MM.1S (cell line): ENCODE measurements around the gene SYNDIG1.

Experiments
- DNase-seq: peaks from one replicate; pipeline ENCODE4 v3.0.0-alpha.2; 2015
- H2AFZ ChIP-seq: fragments of 300-600 bp; sonication (generic); 2 replicates; pipeline ENCODE4 v1.6.0; 2016; ENCODE audit warnings: antibody characterized with exemption, low read length
- H3F3A ChIP-seq: fragments of 300-600 bp; sonication (generic); 2 replicates; pipeline ENCODE4 v1.6.1; 2016; ENCODE audit warnings: mild to moderate bottlenecking, antibody characterized with exemption, low read length, moderate library complexity, mixed read lengths; ENCODE audit not compliant: insufficient read depth
- H3K27ac ChIP-seq: fragments of 300-600 bp; sonication (generic); 2 replicates; pipeline ENCODE4 v1.5.1; 2016; ENCODE audit warnings: mild to moderate bottlenecking, low read length
- H3K27me3 ChIP-seq: fragments of 300-600 bp; sonication (generic); replicated peaks from 2 replicates; pipeline ENCODE4 v1.6.0; 2016; ENCODE audit warnings: low read length; ENCODE audit not compliant: insufficient read depth
- H3K36me3 ChIP-seq: fragments of 300-600 bp; sonication (generic); replicated peaks from 2 replicates; pipeline ENCODE4 v1.6.1; 2016; ENCODE audit warnings: mild to moderate bottlenecking, low read length, mixed read lengths; ENCODE audit not compliant: insufficient read depth
- H3K4me1 ChIP-seq: fragments of 300-600 bp; sonication (generic); 2 replicates; pipeline ENCODE4 v1.6.1; 2016; ENCODE audit warnings: low read length, mixed read lengths
- H3K4me2 ChIP-seq: fragments of 300-600 bp; sonication (generic); 2 replicates; pipeline ENCODE4 v1.6.0; 2016; ENCODE audit warnings: low read depth, low read length
- H3K4me3 ChIP-seq: fragments of 300-600 bp; sonication (generic); 2 replicates; pipeline ENCODE4 v1.5.1; 2016; ENCODE audit warnings: low read length, mixed read lengths
- H3K79me2 ChIP-seq: fragments of 300-600 bp; sonication (generic); 2 replicates; pipeline ENCODE4 v1.6.1; 2016; ENCODE audit warnings: mixed run types, low read length, mixed read lengths
- H3K9ac ChIP-seq: fragments of 300-600 bp; sonication (generic); 2 replicates; pipeline ENCODE4 v1.6.1; 2016; ENCODE audit warnings: low read length, mixed read lengths
- H3K9me2 ChIP-seq: fragments of 300-600 bp; sonication (generic); replicated peaks from 2 replicates; pipeline ENCODE4 v1.6.1; 2016; ENCODE audit warnings: mild to moderate bottlenecking, low read length, mixed read lengths; ENCODE audit not compliant: insufficient read depth
- H3K9me3 ChIP-seq: fragments of 300-600 bp; sonication (generic); replicated peaks from 2 replicates; pipeline ENCODE4 v1.6.1; 2016; ENCODE audit warnings: mild to moderate bottlenecking, low read length, mixed read lengths; ENCODE audit not compliant: insufficient read depth
- H4K20me1 ChIP-seq: fragments of 300-600 bp; sonication (generic); 2 replicates; pipeline ENCODE4 v1.6.1; 2016; ENCODE audit warnings: mild to moderate bottlenecking, low read length, moderate library complexity, mixed read lengths; ENCODE audit not compliant: insufficient read depth
- EZH2 ChIP-seq: fragments of 300-600 bp; sonication (generic); optimal IDR thresholded peaks from 2 replicates; pipeline ENCODE3; 2017; ENCODE audit warnings: low read depth, mild to moderate bottlenecking, antibody characterized with exemption, low read length, mixed read lengths
- EZH2phosphoT487 ChIP-seq: fragments of 300-600 bp; sonication (generic); IDR thresholded peaks from 2 replicates; pipeline ENCODE4 v1.6.1; 2018; ENCODE audit warnings: antibody characterized with exemption, low read length
- TF ChIP-seq, protein P1 (sequence below): fragments of 300-600 bp; sonication (generic); IDR thresholded peaks from 2 replicates; pipeline ENCODE4 v1.5.1; 2016; ENCODE audit warnings: antibody characterized with exemption, low read length, mixed read lengths

Gene SYNDIG1

DNA sequence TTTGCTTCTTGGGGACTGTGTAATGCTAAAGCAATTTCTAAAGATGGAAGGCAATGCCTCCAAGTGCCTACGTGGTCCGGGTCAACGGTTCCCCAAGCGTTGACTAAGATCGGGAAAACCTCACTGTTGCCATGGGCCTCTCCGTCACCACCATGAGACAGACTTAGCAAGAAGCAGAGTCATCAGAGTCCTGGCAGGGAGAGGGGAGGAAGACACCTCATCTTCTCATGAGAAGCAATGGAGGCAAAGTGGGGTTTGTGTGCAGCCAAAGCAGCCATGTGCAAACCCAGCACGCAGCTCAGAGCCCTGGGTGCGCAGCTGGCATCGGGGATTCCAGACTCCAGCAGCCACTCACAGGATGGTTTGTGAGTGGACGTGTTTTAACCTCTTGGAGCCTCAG lies 111.4 kb downstream of the SYNDIG1 start:
- no peak overlapping the region for H3K9ac ChIP-seq
- H3K9me2 ChIP-seq: no peaks in the 10 kb centered on the region
- H2AFZ ChIP-seq: no peak overlapping the region
- H3K27ac ChIP-seq: no peak overlapping the region
- no peak overlapping the region for H3K4me2 ChIP-seq
- H3K79me2 ChIP-seq: no peaks in the 10 kb centered on the region
- no peaks in the 10 kb centered on the region for H3K36me3 ChIP-seq
- DNase-seq: no peak
- no peaks in the 10 kb centered on the region for H3K9me3 ChIP-seq
- H3K27me3 ChIP-seq: no peaks in the 10 kb centered on the region
- H3K4me1 ChIP-seq: no peaks in the 10 kb centered on the region
- no peak overlapping the region for H3K4me3 ChIP-seq
- TF ChIP-seq EZH2: no peak
- TF ChIP-seq EZH2phosphoT487: no peak
- TF ChIP-seq, protein P1, sequence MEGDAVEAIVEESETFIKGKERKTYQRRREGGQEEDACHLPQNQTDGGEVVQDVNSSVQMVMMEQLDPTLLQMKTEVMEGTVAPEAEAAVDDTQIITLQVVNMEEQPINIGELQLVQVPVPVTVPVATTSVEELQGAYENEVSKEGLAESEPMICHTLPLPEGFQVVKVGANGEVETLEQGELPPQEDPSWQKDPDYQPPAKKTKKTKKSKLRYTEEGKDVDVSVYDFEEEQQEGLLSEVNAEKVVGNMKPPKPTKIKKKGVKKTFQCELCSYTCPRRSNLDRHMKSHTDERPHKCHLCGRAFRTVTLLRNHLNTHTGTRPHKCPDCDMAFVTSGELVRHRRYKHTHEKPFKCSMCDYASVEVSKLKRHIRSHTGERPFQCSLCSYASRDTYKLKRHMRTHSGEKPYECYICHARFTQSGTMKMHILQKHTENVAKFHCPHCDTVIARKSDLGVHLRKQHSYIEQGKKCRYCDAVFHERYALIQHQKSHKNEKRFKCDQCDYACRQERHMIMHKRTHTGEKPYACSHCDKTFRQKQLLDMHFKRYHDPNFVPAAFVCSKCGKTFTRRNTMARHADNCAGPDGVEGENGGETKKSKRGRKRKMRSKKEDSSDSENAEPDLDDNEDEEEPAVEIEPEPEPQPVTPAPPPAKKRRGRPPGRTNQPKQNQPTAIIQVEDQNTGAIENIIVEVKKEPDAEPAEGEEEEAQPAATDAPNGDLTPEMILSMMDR: no peak
- H4K20me1 ChIP-seq: no peaks in the 10 kb centered on the region
- H3F3A ChIP-seq: no peaks in the 10 kb centered on the region

DNA sequence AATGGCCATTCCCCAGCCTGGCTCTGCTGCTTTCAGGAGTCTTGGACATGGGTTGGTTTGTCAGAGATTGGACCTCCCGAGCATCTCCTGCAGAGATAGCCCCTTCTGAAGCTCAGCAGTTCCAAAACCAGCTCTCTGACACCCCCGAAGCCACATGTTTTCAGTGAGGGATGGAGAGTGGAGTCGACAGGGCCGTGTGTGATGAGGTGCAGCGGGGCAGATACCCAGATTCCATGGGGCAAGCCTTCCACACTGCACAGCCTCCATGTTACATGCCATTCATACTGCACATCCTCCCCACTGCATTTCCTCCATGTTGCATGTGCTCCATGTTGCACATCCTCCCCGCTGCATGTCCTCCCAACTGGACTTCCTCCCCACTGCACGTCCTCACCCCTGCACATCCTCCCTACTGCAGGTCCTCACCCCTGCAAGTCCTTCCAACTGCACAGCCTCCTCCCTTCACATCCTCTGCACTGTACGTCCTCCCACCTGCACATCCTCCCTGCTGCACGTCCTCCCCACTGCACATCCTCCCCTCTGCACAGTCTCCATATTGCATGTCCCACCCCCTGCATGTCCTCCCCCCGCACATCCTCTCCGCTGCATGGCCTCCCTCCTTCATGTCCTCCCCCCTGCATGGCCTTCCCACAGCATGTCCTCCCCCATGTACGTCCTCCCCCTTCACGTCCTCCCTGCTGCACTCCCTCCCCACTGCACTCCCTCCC lies 112.2 kb downstream of the SYNDIG1 start:
- Histone ChIP-seq H3K36me3 (no peaks in the 10 kb centered on the region), H3K27me3 (no peaks in the 10 kb centered on the region), H3K4me1 (no peaks in the 10 kb centered on the region), H3K9me2 (no peaks in the 10 kb centered on the region), H3K9ac (no peak overlapping the region), H3K79me2 (no peaks in the 10 kb centered on the region), H3K4me3 (no peak overlapping the region), H3K27ac (no peak overlapping the region), H3K4me2 (no peak overlapping the region), H2AFZ (no peak overlapping the region), H4K20me1 (no peaks in the 10 kb centered on the region), H3K9me3 (no peaks in the 10 kb centered on the region), H3F3A (no peaks in the 10 kb centered on the region)
- TF ChIP-seq EZH2 (no peak), EZH2phosphoT487 (no peak)
- TF ChIP-seq, protein P1: no peak
- DNase-seq: no peak

DNA sequence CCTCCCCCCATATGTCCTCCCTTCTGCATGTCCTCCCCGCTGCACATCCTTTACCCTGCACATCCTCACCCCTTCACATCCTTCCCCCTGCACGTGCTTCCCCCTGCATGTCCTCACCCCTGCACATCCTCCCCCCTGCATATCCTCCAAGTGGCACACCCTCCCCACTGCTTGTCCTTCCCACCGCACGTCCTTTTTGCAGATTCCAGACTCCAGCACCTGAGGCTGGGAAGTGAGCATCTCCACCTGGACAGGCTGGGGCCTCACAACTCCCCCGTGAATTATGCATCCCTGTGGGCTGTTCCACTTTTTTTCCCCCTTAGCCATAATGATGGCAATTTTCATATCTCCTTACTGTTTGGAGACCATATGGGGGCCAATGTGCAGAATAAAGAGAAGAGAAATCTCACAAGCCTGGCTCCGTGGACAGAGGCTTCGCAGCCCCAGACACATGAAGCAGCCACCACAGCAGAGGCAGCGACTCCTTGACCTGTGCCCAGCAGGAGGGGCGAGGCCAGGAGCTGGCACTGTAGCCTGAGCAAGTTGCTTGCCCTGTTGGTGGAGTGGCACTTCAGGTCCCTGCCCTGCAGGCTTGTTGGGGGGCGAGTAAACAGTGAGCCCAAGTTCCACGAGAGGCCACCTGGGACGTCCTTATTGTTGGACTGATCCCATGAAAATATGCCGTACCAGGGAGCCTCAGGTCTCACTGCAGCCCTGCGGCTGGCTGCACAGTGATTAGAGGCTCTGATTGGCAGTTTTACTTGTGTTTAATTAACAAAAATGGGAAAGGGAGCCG lies 113.1 kb downstream of the SYNDIG1 start:
- Histone ChIP-seq H3K4me1 (no peaks in the 10 kb centered on the region), H3K9me3 (no peaks in the 10 kb centered on the region), H3K4me2 (no peak overlapping the region), H3K9ac (no peak overlapping the region), H4K20me1 (no peaks in the 10 kb centered on the region), H3K4me3 (no peak overlapping the region), H3K9me2 (no peaks in the 10 kb centered on the region), H3K36me3 (no peaks in the 10 kb centered on the region), H3K79me2 (no peaks in the 10 kb centered on the region), H2AFZ (no peak overlapping the region), H3F3A (no peaks in the 10 kb centered on the region), H3K27ac (no peak overlapping the region), H3K27me3 (no peaks in the 10 kb centered on the region)
- no peak for TF ChIP-seq EZH2phosphoT487
- TF ChIP-seq EZH2: no peak
- TF ChIP-seq, protein P1: no peak
- DNase-seq: no peak
